Activated CD4-positive, CD25-positive, alpha-beta regulatory T cell treated with anti-CD3 and anti-CD28 coated beads, Interleukin-2, amount 50 U/mL, for 72 hours (primary cell): Measurements from ENCODE around the gene LSG1.
A peak's percentile ranks its signal among the peaks of the same experiment; 100 is the strongest.

Experiments
- DNase-seq: peaks from one replicate; pipeline ENCODE4 v3.0.0; 2021

The LSG1 gene

GRCh38 chr3:194686816-194687637, 15.0 kb upstream of the LSG1 start:
- peak; percentile 44 for DNase-seq

GRCh38 chr3:194686414-194686815, 14.4 kb upstream of the LSG1 start:
- no peak for DNase-seq

- DNase-seq = peak; percentile 80
These were observed 13.9 kb upstream of the LSG1 start, which contains the start of gene FAM43A for GRCh38 chr3:194685718-194686413. FAM43A (plus strand) TSS chr3:194685883; CDS start chr3:194686827, 944 bp downstream.

GRCh38 chr3:194685065-194685717, 13.2 kb upstream of the LSG1 start:
- no peak for DNase-seq

GRCh38 chr3:194683380-194683779, 11.4 kb upstream of the LSG1 start:
- no peak for DNase-seq

GRCh38 chr3:194682694-194683310, 10.8 kb upstream of the LSG1 start:
- DNase-seq = peak; percentile 51

- DNase-seq = no peak
These were observed 10.2 kb upstream of the LSG1 start for GRCh38 chr3:194682189-194682693.

- no peak for DNase-seq
These were observed 9.1 kb upstream of the LSG1 start for GRCh38 chr3:194680888-194681615.

GRCh38 chr3:194676471-194676870, 4.5 kb upstream of the LSG1 start:
- DNase-seq = no peak

GRCh38 chr3:194675680-194676079, 3.7 kb upstream of the LSG1 start:
- no peak for DNase-seq

- DNase-seq = no peak
These were observed 3.2 kb upstream of the LSG1 start for GRCh38 chr3:194675081-194675640.

GRCh38 chr3:194673761-194674160, 1.8 kb upstream of the LSG1 start:
- DNase-seq = no peak

GRCh38 chr3:194672876-194673275, 885 bp upstream of the LSG1 start:
- no peak for DNase-seq

- no peak for DNase-seq
These were observed 486 bp downstream of the LSG1 start for GRCh38 chr3:194671511-194671899.

GRCh38 chr3:194667363-194667762, 4.6 kb downstream of the LSG1 start:
- DNase-seq = no peak

- DNase-seq = no peak
These were observed 7.1 kb downstream of the LSG1 start for GRCh38 chr3:194664857-194665256.

GRCh38 chr3:194661946-194662345, 10.0 kb downstream of the LSG1 start:
- DNase-seq = no peak

GRCh38 chr3:194661374-194661773, 10.6 kb downstream of the LSG1 start:
- no peak for DNase-seq

GRCh38 chr3:194659778-194660177, 12.2 kb downstream of the LSG1 start:
- DNase-seq = no peak

- no peak for DNase-seq
These were observed 13.3 kb downstream of the LSG1 start for GRCh38 chr3:194658477-194659242.

GRCh38 chr3:194657439-194657838, 14.6 kb downstream of the LSG1 start:
- no peak for DNase-seq
